Stimulated activated CD4-positive, alpha-beta T cell treated with anti-CD3 and anti-CD28 coated beads, Interleukin-1b, Interleukin-23, amount 100 ng/mL, for 1 hour (primary cell): ENCODE measurements around the gene ETV7.
"Not testable (repeated sequence)": the region's sequence is repeated elsewhere in the genome, so short reads cannot be mapped to it uniquely, and the experiment has no call there.

Source experiments
- DNase-seq, 2 donors: peaks; one replicate each; pipeline ENCODE4 v3.0.0-alpha.2; 2020; ENCODE audit warnings: low read depth in 2 of 2

ETV7 gene

GRCh38 chr6:36340306-36340617 lies 47.2 kb downstream of the ETV7 start:
- DNase-seq = no peak

- DNase-seq = no peak
Measured at GRCh38 chr6:36339146-36339545, 48.3 kb downstream of the ETV7 start.

GRCh38 chr6:36338223-36338622 lies 49.2 kb downstream of the ETV7 start:
- not testable (repeated sequence) for DNase-seq

GRCh38 chr6:36337814-36338213 lies 49.7 kb downstream of the ETV7 start:
- no peak for DNase-seq

GRCh38 chr6:36336779-36337241 lies 50.7 kb downstream of the ETV7 start, which contains the start of gene BNIP5:
Gene BNIP5, minus strand, starts transcription at chr6:36336888. Its CDS starts 6,198 bp downstream, at chr6:36330690.
- DNase-seq = no peak

- no peak for DNase-seq
Measured at GRCh38 chr6:36336208-36336710, 51.2 kb downstream of the ETV7 start.

- DNase-seq = no peak
Measured at GRCh38 chr6:36335465-36336207, 51.8 kb downstream of the ETV7 start.

GRCh38 chr6:36334832-36335459 lies 52.5 kb downstream of the ETV7 start:
- DNase-seq = no peak

GRCh38 chr6:36333931-36334725 lies 53.3 kb downstream of the ETV7 start:
- DNase-seq = no peak

- no peak for DNase-seq
Measured at GRCh38 chr6:36333171-36333895, 54.1 kb downstream of the ETV7 start.

- no peak for DNase-seq
Measured at GRCh38 chr6:36331381-36331780, 56.1 kb downstream of the ETV7 start.

GRCh38 chr6:36330366-36330765 lies 57.1 kb downstream of the ETV7 start:
- DNase-seq = no peak

GRCh38 chr6:36329798-36330291 lies 57.6 kb downstream of the ETV7 start:
- no peak for DNase-seq

GRCh38 chr6:36328600-36328999 lies 58.9 kb downstream of the ETV7 start:
- DNase-seq = no peak

- no peak for DNase-seq
Measured at GRCh38 chr6:36327919-36328236, 59.6 kb downstream of the ETV7 start.

GRCh38 chr6:36327226-36327918 lies 60.1 kb downstream of the ETV7 start:
- DNase-seq = no peak

GRCh38 chr6:36326356-36326995 lies 61.0 kb downstream of the ETV7 start:
- DNase-seq = no peak

GRCh38 chr6:36324715-36325114 lies 62.8 kb downstream of the ETV7 start:
- DNase-seq = no peak

- no peak for DNase-seq
Measured at GRCh38 chr6:36324191-36324590, 63.3 kb downstream of the ETV7 start.

GRCh38 chr6:36323062-36323461 lies 64.4 kb downstream of the ETV7 start:
- DNase-seq = no peak

GRCh38 chr6:36322591-36322990 lies 64.9 kb downstream of the ETV7 start:
- DNase-seq = no peak
